Heart right ventricle (tissue), 16 donors: Measurements from ENCODE around the gene CHTF18. TPM values are rescaled to one million over a fixed set of nuclear protein-coding genes. Genes with fewer than 3 reads are reported as not detected.
A peak's percentile ranks its signal among the peaks of the same experiment; 100 is the strongest.

Source experiments
- ATAC-seq, 8 donors: fragments of 200-7000 bp; cut with Tn5 transposase; one replicate each; pipeline ENCODE4 v1.9.1; 2020; ENCODE audit warnings: mild to moderate bottlenecking in 8 of 8, moderate library complexity in 8 of 8, moderate number of reproducible peaks in 1 of 8
- DNase-seq, 2 donors: peaks; one replicate each; pipeline ENCODE4 v3.0.0-alpha.2; 2020
- H3K27ac ChIP-seq, 10 donors: fragments of 200-600 bp; sonication (generic) in 2 of 10; one replicate each; pipeline versions ENCODE4 v1.5.0 to v1.8.0; 2020 to 2022; ENCODE audit warnings: mild to moderate bottlenecking in 3 of 10
- H3K27me3 ChIP-seq, 7 donors: fragments of 200-600 bp; one replicate each; pipeline ENCODE4 v1.8.0; 2021 to 2022; ENCODE audit warnings: mild to moderate bottlenecking in 2 of 7
- H3K36me3 ChIP-seq, 9 donors: fragments of 200-600 bp; sonication (generic) in 1 of 9; one replicate each; pipeline versions ENCODE4 v1.5.0 to v1.8.0; 2020 to 2022; ENCODE audit warnings: mild to moderate bottlenecking in 2 of 9
- H3K4me1 ChIP-seq, 9 donors: fragments of 200-600 bp; sonication (generic) in 1 of 9; one replicate each; pipeline versions ENCODE4 v1.5.0 to v1.8.0; 2020 to 2022; ENCODE audit warnings: mild to moderate bottlenecking in 4 of 9
- H3K4me3 ChIP-seq, 10 donors: fragments of 200-600 bp; sonication (generic) in 2 of 10; one replicate each; pipeline versions ENCODE4 v1.5.0 to v1.8.0; 2020 to 2022; ENCODE audit warnings: mild to moderate bottlenecking in 7 of 10, moderate library complexity in 2 of 10
- H3K9me3 ChIP-seq, 11 donors: fragments of 200-600 bp in 10 of 11; sonication (generic) in 2 of 11; one replicate each; pipeline versions ENCODE4 v1.5.0 to v1.8.0; 2013 to 2022; ENCODE audit warnings: mild to moderate bottlenecking in 2 of 11, control low read depth in 1 of 11, moderate library complexity in 1 of 11
- CTCF ChIP-seq, 9 donors: fragments of 200-600 bp; sonication (generic) in 2 of 9; IDR thresholded peaks; one replicate each; pipeline versions ENCODE4 v1.5.0 to v1.8.0; 2021 to 2022; ENCODE audit warnings: antibody characterized with exemption in 9 of 9, mild to moderate bottlenecking in 5 of 9, moderate library complexity in 1 of 9
- WGBS, 2 donors: extraction: QIAGEN DNeasy Blood & Tissue Kit; methylation state at CpG; one replicate each; pipeline ENCODE4 v1.1.7; 2013; ENCODE audit warnings: inconsistent platforms in 1 of 2; 5-methylcytosine and 5-hydroxymethylcytosine counted together
- intact Hi-C, 10 donors: fragments of 100-400 bp; cut with DNase I; formaldehyde crosslinking; loops; one replicate each; pipeline versions ENCODE4 v1.11.1 to v1.14.2; 2022
- polyA plus RNA-seq, 2 donors: library from polyadenylated mRNA; stranded (reverse); fragments of 200-250 nt; gene quantifications; one replicate each; pipeline ENCODE4 v1.2.3, GENCODE V29; 2013
- total RNA-seq, 10 donors: library from RNA; stranded (reverse); fragmentation: NEBNext Ultra II Directional in 3 of 10; extraction: Animal tissue kit (Norgen Biotek cat#: 25700) in 3 of 10; gene quantifications; one replicate each; pipeline versions ENCODE4 v1.2.1 to v1.2.4, GENCODE V29; 2021 to 2023
- donor health status: Arrhythmogenic right ventricular cardiomyopathy.
- donor health status: ischemic (EF 13 %, LVEDD 7.1; RV severe dilation, severe dysfunction).
- donor health status: healthy with polysubstance abuse.
- donor health status: DM: no; HTN: yes; CAD: no.
- donor health status: DM: no; HTN: no; CAD: no.
- donor health status: ischemic (EF 25% LVEDD 6.9; RV normal size, moderate dysfunction).
- donor health status: ischemic (EF 25% LVEDD 5.7; RV mildly dilated, moderate dysfunction).
- donor health status: healthy.
- donor health status: DM: yes; HTN: yes; CAD: no.
- donor health status: Ischemic cardiomyopathy.
- donor health status: ischemic (EF 35%, LVEDD 5.7; RV mildly dilated, moderate dysfunction).
- donor health status: nonischemic (EF 11% LVEDD 7.7; RV severe dilation, severe dysfunction).
- donor health status: DM: yes; HTN: yes; CAD: no.
- donor health status: PGD.
- donor health status: ischemic (EF 29% LVEDD 5.4; RV normal size, mild dysfunction).
- donor health status: nonischemic (EF 23%, LVEDD 6.1; RV moderate dilation, normal function).

CHTF18 gene
- total and polyA plus RNA-seq, 12 donors = 2.8 to 8.2 (median 5.8) TPM

- peaks cover 0 to 33% (median 10%) of the 10 kb centered on the region in 7 donors for H3K27me3 ChIP-seq
- H3K4me1 ChIP-seq = no peaks in the 10 kb centered on the region
- H3K4me3 ChIP-seq = no peak overlapping the region
- no peak for DNase-seq
- H3K27ac ChIP-seq = no peak overlapping the region
- ATAC-seq = no peak
- no peak for TF ChIP-seq CTCF (IDR thresholded peaks at IDR 0.05)
- 78 to 80% methylated on average over 14 of the region's 14 CpGs for WGBS, 2 donors
- intact Hi-C loops = no loop called here
- no peaks in the 10 kb centered on the region for H3K36me3 ChIP-seq
- peaks cover 0 to 45% (median 19%) of the 10 kb centered on the region in 11 donors for H3K9me3 ChIP-seq
These were observed 50.3 kb downstream of the CHTF18 start for GRCh38 chr16:838741-839140.

- Histone ChIP-seq H3K4me3 (no peak overlapping the region), H3K9me3 (peaks cover 0 to 34% (median 19%) of the 10 kb centered on the region in 11 donors), H3K4me1 (no peaks in the 10 kb centered on the region), H3K36me3 (no peaks in the 10 kb centered on the region), H3K27me3 (peaks cover 0 to 33% (median 10%) of the 10 kb centered on the region in 7 donors), H3K27ac (no peak overlapping the region)
- WGBS, 2 donors = 70 to 73% methylated on average over 24 of the region's 24 CpGs
- no peak for DNase-seq
- intact Hi-C loops = no loop called here
- no peak for ATAC-seq
- no peak for TF ChIP-seq CTCF (IDR thresholded peaks at IDR 0.05)
These were observed 51.4 kb downstream of the CHTF18 start for GRCh38 chr16:839643-840408.

- Histone ChIP-seq H3K4me3 (no peak overlapping the region), H3K27ac (no peak overlapping the region), H3K27me3 (peaks cover 0 to 33% (median 10%) of the 10 kb centered on the region in 7 donors), H3K36me3 (no peaks in the 10 kb centered on the region), H3K4me1 (no peaks in the 10 kb centered on the region), H3K9me3 (peaks cover 0 to 25% (median 15%) of the 10 kb centered on the region in 11 donors)
- TF ChIP-seq CTCF (IDR thresholded peaks at IDR 0.05) = no peak
- DNase-seq (peak in 1 of 2 donors; percentile 4), ATAC-seq (no peak)
- intact Hi-C loops = no loop called here
- WGBS, 2 donors = 77 to 78% methylated on average over 34 of the region's 34 CpGs
These were observed 52.4 kb downstream of the CHTF18 start for GRCh38 chr16:840561-841454.

- Histone ChIP-seq H3K4me3 (no peak overlapping the region), H3K9me3 (peaks cover 0 to 17% (median 7%) of the 10 kb centered on the region in 11 donors), H3K4me1 (no peaks in the 10 kb centered on the region), H3K27ac (no peak overlapping the region), H3K27me3 (peaks cover 0 to 33% (median 10%) of the 10 kb centered on the region in 7 donors), H3K36me3 (no peaks in the 10 kb centered on the region)
- WGBS, 2 donors = 88% methylated on average over 27 of the region's 27 CpGs
- DNase-seq (no peak), ATAC-seq (no peak)
- TF ChIP-seq CTCF (IDR thresholded peaks at IDR 0.05) = no peak
- intact Hi-C loops = no loop called here
These were observed 53.1 kb downstream of the CHTF18 start for GRCh38 chr16:841455-842060.
